ENCODE data around the gene ZNF532. TPM values are rescaled to one million over a fixed set of nuclear protein-coding genes. Genes with fewer than 3 reads are reported as not detected.

Gene ZNF532
- polyA plus RNA-seq, 1 donor (not counting 4 experiments of a cell fraction or from before 2014, with no cell fraction given): 31.5 TPM

GRCh38 chr18:58997811-58998337, 133.2 kb downstream of the ZNF532 start:
- Histone ChIP-seq H3K9me3 (ENCODE audit: control insufficient read depth, low read depth, low read length) (no peaks in the 10 kb centered on the region), H3K9me1 (ENCODE audit: control insufficient read depth, extremely low read depth, insufficient read depth, low read length) (no peaks in the 10 kb centered on the region), H2AFZ (ENCODE audit: control insufficient read depth, low read length) (no peak overlapping the region), H3K4me2 (ENCODE audit: control insufficient read depth, extremely low read depth, insufficient read depth, low read depth, low read length) (peak overlapping the region; percentile 46), H3K27ac (ENCODE audit: control insufficient read depth, insufficient read depth, low read length) (peak overlapping the region; percentile 23), H3K79me2 (ENCODE audit: control insufficient read depth, insufficient read depth, low read length) (no peaks in the 10 kb centered on the region), H3K4me1 (ENCODE audit: control insufficient read depth, extremely low read depth, insufficient read depth, low read length) (peaks cover 24% of the 10 kb centered on the region), H3K36me3 (ENCODE audit: control insufficient read depth in 2 of 2, extremely low read depth in 1 of 2, insufficient read depth in 2 of 2, low read length in 2 of 2) (no peaks in the 10 kb centered on the region), H3K27me3 (ENCODE audit: control insufficient read depth, extremely low read depth, insufficient read depth, low read length) (no peaks in the 10 kb centered on the region), H4K20me1 (ENCODE audit: control insufficient read depth, extremely low read depth, insufficient read depth, low read length) (no peaks in the 10 kb centered on the region), H3K4me3 (ENCODE audit: control insufficient read depth in 2 of 3, extremely low read depth in 1 of 3, insufficient read depth in 2 of 3, low read depth in 1 of 3, low read length in 3 of 3) (no peak overlapping the region), H3K9ac (ENCODE audit: control insufficient read depth, extremely low read depth, insufficient read depth, low read length) (no peak overlapping the region)
- TF ChIP-seq CTCF (optimal IDR thresholded peaks at IDR 0.05 in 1 of 3, IDR thresholded peaks at IDR 0.05 in 1 of 3, conservative IDR thresholded peaks at IDR 0.05 in 1 of 3; ENCODE audit: extremely low read depth in 1 of 3, insufficient read depth in 2 of 3, low read length in 3 of 3): no peak
- no peak for TF ChIP-seq EZH2 (IDR thresholded peaks at IDR 0.05; ENCODE audit: low read length)
- no peak for DNase-seq (ENCODE audit: low read depth, low spot score)
- FAIRE-seq: peak; percentile 76
- dilution Hi-C loops (cut with MboI; ENCODE audit: extremely low pct_ligation_motif_present, low sequenced_read_pairs): no loop called here

- DNase-seq (ENCODE audit: low read depth, low spot score): peak; percentile 28
- Histone ChIP-seq H2AFZ (ENCODE audit: control insufficient read depth, low read length) (no peak overlapping the region), H3K27ac (ENCODE audit: control insufficient read depth, insufficient read depth, low read length) (peak overlapping the region; percentile 23), H3K79me2 (ENCODE audit: control insufficient read depth, insufficient read depth, low read length) (no peaks in the 10 kb centered on the region), H3K9me1 (ENCODE audit: control insufficient read depth, extremely low read depth, insufficient read depth, low read length) (no peaks in the 10 kb centered on the region), H4K20me1 (ENCODE audit: control insufficient read depth, extremely low read depth, insufficient read depth, low read length) (no peaks in the 10 kb centered on the region), H3K9me3 (ENCODE audit: control insufficient read depth, low read depth, low read length) (no peaks in the 10 kb centered on the region), H3K4me3 (ENCODE audit: control insufficient read depth in 2 of 3, extremely low read depth in 1 of 3, insufficient read depth in 2 of 3, low read depth in 1 of 3, low read length in 3 of 3) (no peak overlapping the region), H3K4me1 (ENCODE audit: control insufficient read depth, extremely low read depth, insufficient read depth, low read length) (peaks cover 24% of the 10 kb centered on the region), H3K4me2 (ENCODE audit: control insufficient read depth, extremely low read depth, insufficient read depth, low read depth, low read length) (peak overlapping the region; percentile 46), H3K36me3 (ENCODE audit: control insufficient read depth in 2 of 2, extremely low read depth in 1 of 2, insufficient read depth in 2 of 2, low read length in 2 of 2) (no peaks in the 10 kb centered on the region), H3K9ac (ENCODE audit: control insufficient read depth, extremely low read depth, insufficient read depth, low read length) (no peak overlapping the region), H3K27me3 (ENCODE audit: control insufficient read depth, extremely low read depth, insufficient read depth, low read length) (no peaks in the 10 kb centered on the region)
- TF ChIP-seq EZH2 (IDR thresholded peaks at IDR 0.05; ENCODE audit: low read length) (no peak), CTCF (optimal IDR thresholded peaks at IDR 0.05 in 1 of 3, IDR thresholded peaks at IDR 0.05 in 1 of 3, conservative IDR thresholded peaks at IDR 0.05 in 1 of 3; ENCODE audit: extremely low read depth in 1 of 3, insufficient read depth in 2 of 3, low read length in 3 of 3) (no peak)
- peak; percentile 69 for FAIRE-seq
- dilution Hi-C loops (cut with MboI; ENCODE audit: extremely low pct_ligation_motif_present, low sequenced_read_pairs): no loop called here
Measured at GRCh38 chr18:58998401-58999203, 133.9 kb downstream of the ZNF532 start.

All from keratinocyte (primary cell).